Vagina (tissue), 2 donors: ENCODE measurements around the gene C6orf62. TPM values are rescaled to one million over a fixed set of nuclear protein-coding genes. Genes with fewer than 3 reads are reported as not detected.
"Not testable (repeated sequence)": the region's sequence is repeated elsewhere in the genome, so short reads cannot be mapped to it uniquely, and the experiment has no call there.

ENCODE experiments used
- DNase-seq, 2 donors: peaks; one replicate each; pipeline ENCODE4 v3.0.0-alpha.2; 2017; ENCODE audit errors: extremely low spot score in 2 of 2
- H3K27ac ChIP-seq: fragments of 200-600 bp; sonication (generic); one replicate; pipeline ENCODE4 v1.5.1; 2019
- H3K27me3 ChIP-seq: fragments of 200-600 bp; sonication (generic); one replicate; pipeline ENCODE4 v1.5.1; 2019
- H3K36me3 ChIP-seq, 2 donors: fragments of 200-600 bp; sonication (generic); one replicate each; pipeline ENCODE4 v1.5.1; 2017 to 2019
- H3K4me1 ChIP-seq: fragments of 200-600 bp; sonication (generic); one replicate; pipeline ENCODE4 v1.5.1; 2019
- H3K4me3 ChIP-seq, 2 donors: fragments of 200-600 bp; sonication (generic); 1 replicate in 1 of 2; 2 replicates in 1 of 2; pipeline ENCODE4 v1.5.1; 2016 to 2019
- H3K9me3 ChIP-seq: fragments of 200-600 bp; sonication (generic); one replicate; pipeline ENCODE4 v1.5.1; 2019
- CTCF ChIP-seq, 3 experiments: fragments of 450-650 bp in 2 of 3; fragments of 200-600 bp in 1 of 3; sonication (generic) in 1 of 3; IDR thresholded peaks; one replicate each; pipeline ENCODE4 v1.5.1; 2017 to 2019; ENCODE audit warnings: antibody characterized with exemption in 3 of 3, mild to moderate bottlenecking in 2 of 3, moderate library complexity in 2 of 3
- POLR2A ChIP-seq, 2 donors: fragments of 450-650 bp; IDR thresholded peaks; one replicate each; pipeline ENCODE4 v1.6.1; 2017; ENCODE audit warnings: antibody characterized with exemption in 2 of 2, mild to moderate bottlenecking in 2 of 2, moderate library complexity in 2 of 2
- POLR2AphosphoS5 ChIP-seq, 2 donors: sonication (generic); formaldehyde crosslinking; IDR thresholded peaks; one replicate each; pipeline ENCODE4 v1.9.0; 2017; ENCODE audit warnings: antibody characterized with exemption in 2 of 2, mild to moderate bottlenecking in 2 of 2, low read depth in 1 of 2; ENCODE audit not compliant: insufficient read depth in 1 of 2
- intact Hi-C: fragments of 100-400 bp; cut with DNase I; formaldehyde crosslinking; loops from one replicate; pipeline ENCODE4 v1.15.1; 2023
- total RNA-seq: library from RNA; depleted of rRNA; stranded (reverse); fragments of >200 nt; gene quantifications from one replicate; pipeline ENCODE4 v1.2.3, GENCODE V29; 2016

The C6orf62 gene
- total RNA-seq, 1 donor from 2014 or later, result 45.2 TPM

- Histone ChIP-seq H3K36me3 (peaks cover 0 to 25% of the 10 kb centered on the region in 2 donors), H3K4me3 (peak overlapping the region; percentile 60 to 93), H3K4me1 (peaks cover 55% of the 10 kb centered on the region), H3K9me3 (no peaks in the 10 kb centered on the region), H3K27me3 (no peaks in the 10 kb centered on the region), H3K27ac (peak overlapping the region; percentile 99)
- intact Hi-C loops, result no loop called here
- DNase-seq, result no peak
- TF ChIP-seq CTCF (IDR thresholded peaks at IDR 0.05) (no peak), POLR2AphosphoS5 (IDR thresholded peaks at IDR 0.05; ENCODE audit: insufficient read depth in 1 of 2, low read depth in 1 of 2) (no peak), POLR2A (IDR thresholded peaks at IDR 0.05) (no peak)
Measured at GRCh38 chr6:24718449-24719124, 367 bp downstream of the C6orf62 start.

GRCh38 chr6:24716602-24717148, 2.3 kb downstream of the C6orf62 start:
- DNase-seq, H3K27ac ChIP-seq, intact Hi-C loops, H3K27me3 ChIP-seq, H3K9me3 ChIP-seq: not testable (repeated sequence)
- peaks cover 0 to 43% of the 10 kb centered on the region in 2 donors for H3K36me3 ChIP-seq
- H3K4me1 ChIP-seq, result peaks cover 65% of the 10 kb centered on the region
- peak overlapping the region; percentile 21 to 60 for H3K4me3 ChIP-seq

- Histone ChIP-seq H3K4me1 (peaks cover 38% of the 10 kb centered on the region), H3K27ac (no peak overlapping the region), H3K27me3 (no peaks in the 10 kb centered on the region), H3K4me3 (no peak overlapping the region), H3K9me3 (no peaks in the 10 kb centered on the region), H3K36me3 (peaks cover 2 to 94% of the 10 kb centered on the region in 2 donors)
- TF ChIP-seq POLR2AphosphoS5 (IDR thresholded peaks at IDR 0.05; ENCODE audit: insufficient read depth in 1 of 2, low read depth in 1 of 2) (no peak), CTCF (IDR thresholded peaks at IDR 0.05) (no peak), POLR2A (IDR thresholded peaks at IDR 0.05) (no peak)
- no peak for DNase-seq
- intact Hi-C loops, result no loop called here
Measured at GRCh38 chr6:24710519-24711303, 8.2 kb downstream of the C6orf62 start.

GRCh38 chr6:24709014-24709711, 9.8 kb downstream of the C6orf62 start:
- H3K27me3 ChIP-seq, result no peaks in the 10 kb centered on the region

More at GRCh38 chr6:24709014-24709711, 9.8 kb downstream of the C6orf62 start:
- H3K27ac ChIP-seq, result no peak overlapping the region
- H3K4me3 ChIP-seq, result no peak overlapping the region
- intact Hi-C loops, result no loop called here
- peaks cover 2 to 97% of the 10 kb centered on the region in 2 donors for H3K36me3 ChIP-seq
- peaks cover 23% of the 10 kb centered on the region for H3K4me1 ChIP-seq
- TF ChIP-seq POLR2A (IDR thresholded peaks at IDR 0.05) (no peak), POLR2AphosphoS5 (IDR thresholded peaks at IDR 0.05; ENCODE audit: insufficient read depth in 1 of 2, low read depth in 1 of 2) (no peak), CTCF (IDR thresholded peaks at IDR 0.05) (no peak)
- H3K9me3 ChIP-seq, result no peaks in the 10 kb centered on the region
- no peak for DNase-seq
